NCI-H2196 (cell line): ENCODE results near the gene TRPV4.
"Not testable (repeated sequence)": the region's sequence is repeated elsewhere in the genome, so short reads cannot be mapped to it uniquely, and the experiment has no call there.

Source experiments
- DNase-seq: peaks from one replicate; lab custom pipeline; 2025; ENCODE audit not compliant: unreplicated experiment; lab: John Stamatoyannopoulos, UW

Gene TRPV4

DNA sequence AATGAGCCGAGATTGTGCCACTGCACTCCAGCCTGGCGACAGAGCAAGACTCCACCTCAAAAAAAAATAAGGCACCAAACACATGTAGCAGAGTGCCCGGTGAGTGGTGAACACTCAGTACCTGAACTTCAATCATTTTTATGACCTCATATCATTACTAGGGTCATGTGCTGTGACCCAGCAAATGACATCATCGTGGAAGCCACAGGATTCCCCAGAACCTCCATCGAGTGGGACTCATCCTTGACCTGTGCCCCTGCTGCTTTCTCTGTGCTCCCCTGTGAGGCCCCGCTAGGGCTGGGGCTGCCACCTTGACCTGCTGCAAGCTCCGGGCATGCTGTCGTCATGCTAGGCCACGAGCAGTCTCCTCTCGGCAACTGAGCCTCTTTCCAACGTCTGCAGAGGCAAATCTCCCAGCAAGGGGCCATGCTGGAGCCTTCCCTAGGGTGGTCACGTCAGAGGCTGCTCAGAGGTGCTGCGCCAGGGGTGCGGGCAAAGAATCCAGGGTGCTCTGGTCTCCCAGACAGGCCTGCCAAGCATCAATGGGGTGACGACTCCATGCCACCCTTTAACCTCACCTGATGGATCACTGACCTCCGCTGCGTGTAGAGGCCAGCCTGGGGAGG is 28.6 kb upstream of the TRPV4 start:
- no peak for DNase-seq

DNA sequence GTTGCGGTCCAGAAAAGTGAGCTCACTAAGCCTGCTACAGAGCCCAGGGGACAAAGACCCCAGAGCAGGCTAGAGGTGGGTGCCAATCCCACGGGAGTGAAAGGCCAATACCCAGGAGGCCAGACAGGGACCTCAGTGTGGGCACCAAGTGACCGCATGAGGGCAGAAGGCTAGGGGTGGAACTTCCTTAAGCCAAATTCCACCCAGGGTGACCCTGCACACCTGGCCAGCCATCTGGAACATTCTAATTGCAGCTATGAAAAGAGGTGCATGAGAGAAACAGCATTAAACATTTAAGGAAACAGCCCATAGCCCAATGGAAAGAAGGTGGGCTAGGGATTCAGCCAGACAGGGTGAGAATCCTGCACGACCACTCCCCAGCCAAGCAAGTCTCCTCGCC is 27.8 kb upstream of the TRPV4 start:
- DNase-seq = no peak

DNA sequence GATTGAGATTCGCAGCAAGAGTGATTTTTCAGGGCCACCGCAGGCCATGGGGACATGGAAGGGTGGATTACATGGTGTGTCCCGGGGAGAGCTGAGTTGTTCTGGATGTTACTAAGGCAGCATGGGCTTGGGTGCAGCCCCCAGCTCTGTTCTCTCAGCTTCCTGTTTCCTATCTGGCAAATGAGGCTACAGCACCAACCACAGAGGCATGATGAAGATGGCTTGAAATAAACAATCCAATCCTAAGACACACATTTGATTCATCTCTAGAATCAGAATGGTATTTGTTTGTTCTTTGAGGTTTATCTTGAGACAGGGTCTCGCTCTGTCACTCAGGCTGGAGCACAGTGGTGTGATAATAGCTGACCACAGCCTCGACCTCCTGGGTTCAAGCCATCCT is 25.6 kb upstream of the TRPV4 start:
- DNase-seq = no peak

DNA sequence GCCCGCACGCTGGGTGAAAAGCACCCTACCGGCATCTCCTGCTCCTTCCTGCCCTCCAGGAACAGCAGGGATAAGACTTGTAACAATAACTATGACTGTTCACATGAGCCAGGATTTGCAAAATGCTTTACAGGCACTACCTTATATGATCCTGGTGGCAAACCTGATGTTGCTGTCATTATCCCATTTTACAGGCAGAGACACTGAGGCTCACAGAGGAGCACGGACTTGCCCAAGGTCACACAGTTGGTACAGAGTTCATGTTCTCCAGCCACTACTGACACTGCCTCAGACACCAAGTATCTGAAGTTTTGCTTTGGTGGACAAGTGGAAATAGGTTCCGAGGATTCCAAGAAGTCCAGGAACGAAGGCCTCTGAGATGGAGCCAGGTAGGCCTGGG is 24.5 kb upstream of the TRPV4 start:
- DNase-seq = no peak

DNA sequence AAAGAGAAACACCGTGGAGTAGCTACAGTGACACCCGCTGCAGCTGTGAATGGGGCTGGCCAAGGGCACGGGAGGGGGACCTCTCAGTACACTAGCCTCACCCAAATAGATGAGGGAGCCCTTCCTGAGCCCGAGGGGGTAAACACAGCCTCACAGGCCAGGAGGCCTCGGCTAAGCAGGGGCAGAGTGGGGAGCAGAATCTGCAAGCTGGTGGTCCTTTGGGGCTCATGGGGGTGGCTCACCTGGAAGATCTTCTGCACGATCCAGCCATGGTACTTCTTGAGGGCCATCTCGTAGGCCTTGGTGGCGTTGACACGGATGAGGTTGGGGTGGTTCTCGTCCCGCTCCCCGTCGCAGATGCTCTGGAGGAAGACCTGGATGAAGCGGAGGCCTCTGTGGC is 22.2 kb upstream of the TRPV4 start:
- no peak for DNase-seq

DNA sequence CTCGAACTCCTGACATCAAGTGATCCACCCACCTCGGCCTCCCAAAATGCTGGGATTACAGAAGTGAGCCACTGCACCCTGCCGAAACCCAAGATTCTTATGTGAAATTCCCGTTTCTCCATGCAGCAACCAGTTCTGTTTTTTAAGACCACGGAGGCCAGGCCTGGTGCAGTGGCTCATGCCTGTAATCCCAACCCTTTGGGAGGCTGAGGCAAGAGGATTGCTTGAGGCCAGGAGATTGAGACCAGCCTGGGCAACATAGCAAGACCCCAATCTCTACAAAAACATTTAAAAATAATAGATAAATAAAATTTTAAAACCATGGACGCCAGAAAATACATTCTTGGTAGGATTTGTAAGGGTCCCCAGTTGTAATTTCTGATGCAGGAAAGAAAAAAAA is 17.3 kb upstream of the TRPV4 start:
- not testable (repeated sequence) for DNase-seq

DNA sequence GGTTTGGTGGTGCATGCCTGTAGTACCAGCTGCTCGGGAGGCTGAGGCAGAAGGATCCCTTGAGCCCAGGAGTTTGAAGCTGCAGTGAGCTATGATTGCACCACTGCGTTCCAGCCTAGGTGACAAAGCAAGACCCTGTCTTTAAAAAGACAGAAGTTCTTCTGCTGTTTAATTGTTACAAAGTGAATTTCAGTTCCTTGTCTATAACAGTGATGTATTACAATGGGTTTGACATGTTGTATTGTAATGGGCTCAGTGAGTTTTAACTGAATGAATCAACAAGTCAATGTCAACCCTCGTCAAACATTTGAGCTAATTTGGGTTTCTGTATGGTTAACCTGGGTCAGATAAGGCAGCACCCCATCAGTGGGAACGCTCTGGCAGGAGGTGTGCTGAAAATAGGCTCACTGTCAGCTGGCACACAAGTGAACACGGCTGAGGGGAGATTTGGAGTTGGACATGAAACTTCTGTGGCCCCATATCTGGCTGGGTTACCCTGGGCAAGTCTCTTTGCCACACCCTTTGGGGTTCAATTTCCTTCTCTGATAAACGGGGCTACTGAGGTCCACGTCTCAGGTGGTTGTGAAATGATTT is 14.0 kb upstream of the TRPV4 start:
- no peak for DNase-seq

DNA sequence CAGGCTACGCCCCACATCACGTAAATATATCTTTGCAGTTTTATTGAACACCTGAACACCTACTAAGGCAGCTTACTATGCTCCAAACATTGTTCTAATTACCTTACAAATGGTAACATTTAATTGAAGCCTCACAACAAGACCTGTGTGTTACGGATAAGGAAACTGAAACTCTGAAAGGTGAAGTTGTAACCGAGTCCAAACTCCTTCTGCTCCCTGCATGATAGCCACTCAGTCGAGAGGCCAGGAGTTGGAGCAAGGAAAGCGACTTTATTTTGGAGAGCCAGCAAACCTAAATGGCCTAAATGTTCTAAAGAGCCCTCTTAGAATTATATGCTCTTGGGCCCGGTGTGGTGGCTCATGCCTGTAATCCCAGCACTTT is 12.6 kb upstream of the TRPV4 start:
- no peak for DNase-seq

DNA sequence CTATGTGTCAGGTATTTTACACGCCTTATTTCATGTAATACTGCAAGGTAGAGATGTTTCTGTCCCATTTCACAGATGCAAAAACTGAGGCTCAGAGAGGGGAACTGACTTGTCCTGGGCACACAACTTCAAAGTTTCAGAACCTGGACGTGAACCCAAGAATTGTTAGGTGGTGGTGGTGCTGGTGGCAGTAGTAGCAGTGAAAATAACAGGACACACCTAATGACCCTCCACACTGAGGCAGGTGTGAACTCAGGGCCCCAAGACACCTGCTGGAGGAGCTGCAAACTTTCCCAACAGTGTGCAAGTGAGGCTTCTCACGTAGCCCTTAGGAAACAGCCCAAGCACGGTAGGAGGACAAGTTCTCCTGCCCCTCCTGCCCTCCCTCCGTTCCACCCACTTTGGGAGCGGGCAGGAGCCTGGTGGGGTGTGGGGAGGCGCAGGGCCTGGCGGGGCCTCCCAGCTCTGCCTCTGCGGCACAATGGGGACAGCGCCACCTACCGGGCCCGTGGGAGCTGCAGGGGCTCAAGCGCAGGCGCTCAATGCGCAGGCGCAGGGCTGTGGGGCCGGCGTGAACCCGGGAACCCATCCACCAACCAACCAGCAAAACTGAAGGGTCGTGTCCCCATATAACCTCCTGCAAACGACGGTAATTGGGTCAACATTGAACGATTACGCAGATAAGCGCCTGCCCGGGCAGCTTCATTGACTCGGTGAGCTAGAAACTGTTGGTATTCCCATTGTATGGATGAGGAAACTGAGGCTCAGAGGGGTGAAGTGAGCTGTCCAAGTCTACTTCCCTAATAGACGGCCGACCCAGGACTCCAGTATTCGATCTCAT is 12.0 kb upstream of the TRPV4 start:
- peak; percentile 92 for DNase-seq

DNA sequence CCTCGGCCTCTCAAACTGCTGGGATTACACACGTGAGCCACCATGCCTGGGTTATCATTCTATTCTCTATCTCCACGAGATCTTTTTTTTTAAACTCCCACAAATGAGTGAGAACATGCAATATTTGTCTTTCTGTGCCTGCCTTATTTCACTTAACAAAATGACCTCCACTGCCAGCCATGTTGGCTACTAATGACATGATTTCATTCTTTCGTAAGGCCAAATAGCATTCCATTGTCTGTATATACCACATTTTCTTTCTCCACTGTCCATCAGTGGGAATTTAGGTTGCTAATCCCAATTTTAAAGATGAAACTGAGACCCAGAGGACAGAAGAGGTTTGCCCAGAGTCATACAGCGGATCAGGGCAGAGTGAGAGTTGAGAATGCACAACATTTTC is 10.9 kb upstream of the TRPV4 start:
- DNase-seq = no peak

DNA sequence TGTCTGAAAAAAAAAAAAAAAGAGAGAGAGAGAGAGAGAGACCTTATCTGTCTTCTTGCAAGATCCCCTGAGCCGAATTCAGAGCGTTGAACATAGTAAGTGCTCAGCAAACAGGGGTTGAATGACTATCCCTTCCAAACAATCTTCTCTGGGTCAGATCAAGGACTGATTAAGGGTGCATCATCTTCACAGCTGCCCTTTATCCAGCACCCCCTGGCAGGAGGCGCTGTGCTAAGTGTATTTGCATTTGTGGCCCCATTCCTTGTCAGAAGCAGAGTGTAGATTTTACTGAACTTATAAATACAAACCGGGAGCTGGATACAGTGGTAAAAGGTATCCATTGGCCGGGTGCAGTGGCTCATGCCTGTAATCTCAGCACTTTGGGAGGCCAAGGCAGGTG is 8.8 kb upstream of the TRPV4 start:
- DNase-seq = no peak

DNA sequence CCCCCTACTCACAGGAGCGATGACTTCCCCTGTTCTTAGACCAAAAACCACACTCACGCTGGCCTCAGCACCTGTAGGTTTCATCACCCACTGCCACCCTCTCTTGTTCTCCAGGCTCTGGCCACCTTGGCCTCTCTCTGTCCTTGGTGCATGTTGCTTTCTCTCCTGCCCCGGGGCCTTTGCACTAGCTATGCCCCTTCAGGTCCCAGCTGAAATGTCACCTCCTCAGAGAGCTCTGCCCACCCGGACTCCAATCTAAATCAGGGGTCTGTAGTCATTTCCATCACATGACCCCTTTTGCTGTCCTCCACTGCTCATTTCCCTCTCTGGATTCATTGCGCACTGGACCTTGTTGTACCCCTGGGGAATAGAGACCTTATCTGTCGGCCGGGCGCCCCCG is 8.2 kb upstream of the TRPV4 start:
- no peak for DNase-seq

DNA sequence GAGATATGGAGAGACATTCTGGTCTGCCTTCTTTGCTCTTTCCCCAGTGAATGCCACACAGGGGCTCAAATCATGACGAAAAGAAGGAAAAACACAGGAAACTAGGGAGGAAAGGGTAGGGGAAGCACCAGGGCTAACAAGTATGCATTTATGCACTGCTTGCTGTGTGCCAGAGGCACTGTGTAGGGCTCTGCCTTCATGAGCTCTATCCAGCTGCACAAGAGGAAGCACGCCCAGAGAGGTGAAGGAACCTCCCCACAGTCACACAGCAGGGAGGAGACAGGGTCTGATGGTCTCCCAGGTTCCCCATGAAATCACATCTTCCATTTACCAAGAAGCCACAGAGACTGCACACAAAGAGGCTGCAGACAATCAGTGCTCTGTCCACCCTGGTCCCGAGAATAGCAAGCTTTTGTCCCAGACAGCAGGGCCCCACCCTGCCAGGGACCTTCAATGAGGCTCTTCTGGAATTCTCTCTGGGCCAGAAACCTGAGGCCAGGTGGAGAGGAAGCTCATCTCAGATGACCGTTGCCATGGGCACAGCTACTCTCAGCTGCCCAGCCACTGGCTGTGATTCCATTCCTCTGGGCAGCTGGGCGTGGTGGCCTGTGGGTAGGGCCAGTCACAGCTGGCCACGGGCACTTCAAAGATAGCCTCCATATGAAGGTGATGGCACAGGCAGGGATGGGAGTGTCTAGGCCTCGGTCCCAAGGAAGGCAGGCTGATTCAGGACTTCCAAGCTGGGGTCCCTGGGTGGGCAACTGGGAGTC is 7.3 kb upstream of the TRPV4 start:
- peak; percentile 84 for DNase-seq

DNA sequence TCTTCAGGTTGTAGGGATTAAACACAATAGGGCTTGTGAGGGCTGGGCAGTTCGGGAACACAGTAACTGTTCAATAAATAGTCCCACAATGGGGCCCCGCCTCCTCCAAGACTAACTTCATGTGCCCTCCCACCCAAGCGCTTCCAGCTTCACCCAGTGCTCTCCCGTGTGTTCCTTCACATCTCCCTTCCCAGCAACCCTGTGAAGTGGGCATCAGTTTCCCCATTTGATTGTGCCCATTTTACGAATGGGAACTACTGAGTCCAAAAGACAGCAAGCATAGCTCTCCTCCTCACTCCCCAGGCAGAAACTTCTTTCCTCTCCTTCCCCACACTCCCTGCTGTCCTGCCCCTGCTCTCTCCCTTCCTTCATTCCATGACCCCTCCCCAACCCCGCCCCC is 6.2 kb upstream of the TRPV4 start:
- DNase-seq = no peak

DNA sequence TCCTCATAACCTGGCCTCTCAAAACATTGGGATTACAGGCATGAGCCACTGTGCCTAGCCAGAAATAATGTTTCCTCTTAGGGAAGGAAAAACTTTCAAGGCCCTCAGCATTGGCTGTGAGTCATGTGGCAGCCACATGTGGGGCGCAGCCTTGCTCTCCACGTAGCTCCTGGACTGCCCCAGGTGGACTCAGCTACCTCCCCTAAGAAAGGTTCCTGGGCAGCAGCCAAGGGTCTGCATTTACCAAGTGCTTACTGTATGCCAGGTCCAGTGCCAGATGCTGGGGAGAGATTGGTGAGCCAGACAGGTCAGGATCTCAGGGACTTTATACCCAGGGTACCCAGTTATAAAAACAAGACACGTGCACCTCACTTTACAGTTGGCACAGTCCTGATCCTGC is 3.7 kb upstream of the TRPV4 start:
- no peak for DNase-seq

DNA sequence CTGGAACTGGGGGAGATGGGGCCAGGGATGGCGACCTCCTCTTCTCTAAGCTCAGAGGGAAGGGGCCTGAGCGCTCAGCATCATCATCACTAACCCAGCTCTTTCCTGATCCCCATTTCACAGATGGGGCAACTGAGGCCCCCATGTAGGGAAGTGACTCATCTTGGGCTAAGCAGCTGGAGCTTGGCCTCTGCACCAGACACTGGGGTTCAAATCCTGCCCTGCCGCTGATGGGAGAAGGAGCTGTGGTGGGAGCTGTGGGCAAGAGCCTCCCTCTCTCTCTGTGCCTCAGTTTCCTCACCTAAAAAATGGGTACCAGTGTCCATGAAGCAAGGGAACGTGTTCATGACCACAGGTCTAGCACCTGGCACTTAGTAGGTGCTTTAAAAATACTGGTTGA is 2.6 kb upstream of the TRPV4 start:
- DNase-seq = no peak

DNA sequence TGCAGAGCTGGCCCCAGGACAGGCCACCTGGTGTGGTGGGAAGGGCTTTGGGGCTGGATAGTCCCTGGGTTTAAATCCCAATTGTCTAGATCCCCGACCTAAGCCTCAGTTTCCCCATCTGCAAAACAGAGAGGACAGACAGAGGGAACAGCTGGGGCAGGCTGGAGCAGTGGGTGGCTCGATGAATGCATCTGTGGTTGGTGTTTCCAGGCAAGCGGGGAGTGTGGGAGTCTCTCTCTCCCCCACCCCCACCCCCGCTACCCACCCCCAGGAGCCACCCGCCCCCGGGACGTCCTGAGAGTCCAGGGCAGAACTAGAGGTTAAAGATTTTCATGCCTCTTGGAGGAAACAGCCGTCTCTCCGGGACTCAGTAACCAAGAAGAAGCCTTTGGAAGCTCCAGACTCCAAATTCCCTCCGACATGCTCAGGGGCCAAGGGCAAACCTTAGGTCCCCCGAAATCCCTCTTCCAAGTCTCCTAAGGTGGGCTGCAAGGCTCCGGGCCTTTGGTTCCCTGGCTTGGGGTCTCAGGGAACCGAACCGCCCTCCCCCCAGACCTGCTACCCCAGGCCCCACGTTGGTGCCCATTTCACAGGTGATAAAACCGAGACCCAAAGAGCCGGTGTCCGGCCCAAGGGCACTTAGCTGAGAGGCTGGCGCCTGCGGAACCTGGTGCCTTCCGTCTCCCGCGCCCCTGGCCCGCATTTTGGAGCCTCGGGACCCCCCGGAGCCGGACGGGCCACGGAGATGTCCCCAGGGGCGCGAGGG is 474 bp downstream of the TRPV4 start:
- no peak for DNase-seq

DNA sequence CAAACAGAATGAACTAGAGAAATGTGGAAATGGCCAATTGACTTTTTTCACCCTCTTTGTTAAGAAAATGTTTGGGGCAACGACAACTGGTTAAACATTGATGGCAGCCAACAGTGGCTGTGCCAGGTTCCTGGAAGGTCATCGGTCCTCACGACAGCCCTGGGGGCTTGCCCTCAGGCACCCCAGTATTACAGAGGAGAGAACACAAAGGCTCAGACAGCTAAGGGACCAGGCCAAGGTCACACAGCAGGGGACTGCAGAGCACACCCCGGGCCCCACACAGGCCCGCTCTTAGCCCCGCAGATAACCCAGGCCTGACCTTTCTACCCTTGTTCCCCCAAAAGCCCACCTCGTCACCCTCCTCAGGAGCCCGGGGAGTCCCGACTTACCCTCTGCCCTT is 1.3 kb downstream of the TRPV4 start:
- DNase-seq = no peak

DNA sequence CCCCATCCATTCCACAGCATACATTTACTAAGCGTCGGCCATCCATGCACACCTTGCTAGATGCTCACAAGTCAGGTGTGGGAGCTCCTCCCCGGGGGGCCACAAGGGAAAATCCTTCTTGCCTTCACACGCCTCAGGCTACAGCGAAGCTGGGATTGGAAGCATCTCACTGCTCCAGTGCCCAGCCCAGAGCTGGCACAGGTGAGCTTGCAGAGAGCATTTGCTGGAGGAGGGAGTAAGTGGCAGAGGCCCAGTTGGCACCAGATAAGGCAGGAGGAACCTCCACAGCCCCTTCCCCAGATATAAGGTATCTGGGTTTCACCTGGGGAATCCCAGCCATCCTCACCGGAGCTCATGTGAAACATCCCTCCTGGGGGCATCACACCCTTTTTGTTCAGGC is 1.8 kb downstream of the TRPV4 start:
- DNase-seq = no peak

DNA sequence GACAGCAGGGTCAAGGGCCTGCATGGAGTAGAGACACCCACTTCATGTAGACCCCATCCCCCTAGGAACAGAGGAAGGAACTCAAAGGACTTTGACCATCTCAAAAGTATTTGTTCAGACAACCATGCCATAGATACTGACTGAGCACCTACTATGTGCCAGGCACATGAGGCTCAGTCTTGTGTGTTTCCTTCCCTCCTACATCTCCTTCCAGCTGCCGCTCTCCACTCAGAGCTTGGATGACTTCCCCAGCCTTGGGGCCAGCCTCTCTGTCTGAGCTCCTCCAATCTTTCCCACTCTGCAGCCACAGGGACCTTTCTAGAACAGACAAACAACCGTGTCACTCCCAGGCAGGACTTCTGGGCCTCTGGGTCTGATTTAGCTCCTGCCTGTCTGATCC is 2.5 kb downstream of the TRPV4 start:
- no peak for DNase-seq

DNA sequence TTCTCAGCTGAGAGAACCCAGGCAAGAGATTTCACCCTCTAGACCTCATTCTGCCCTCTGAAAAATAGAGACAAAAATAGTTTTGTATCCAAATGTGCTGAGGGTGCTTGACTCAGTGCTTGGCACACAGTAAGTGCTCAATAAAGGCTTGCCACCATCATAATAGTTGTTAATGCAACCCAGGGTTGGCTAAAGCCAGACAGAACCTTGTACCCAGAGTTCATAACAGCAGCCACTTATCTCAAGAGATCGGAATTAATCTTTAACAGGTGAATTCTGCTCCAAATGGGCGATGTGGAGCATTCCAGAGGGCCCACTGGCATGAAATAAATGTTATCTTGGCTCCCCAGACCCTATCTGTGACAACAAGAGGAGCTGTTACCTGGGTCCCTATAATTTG is 2.9 kb downstream of the TRPV4 start:
- DNase-seq = no peak
